NCI-H2196 (cell line): Measurements from ENCODE around the gene CEP41.

Source experiments
- DNase-seq: peaks from one replicate; lab custom pipeline; 2025; ENCODE audit not compliant: unreplicated experiment; lab: John Stamatoyannopoulos, UW

Gene CEP41

GRCh38 chr7:130421684-130422083 lies 19.1 kb downstream of the CEP41 start:
- DNase-seq = peak; percentile 31

- DNase-seq = no peak
Observed at GRCh38 chr7:130420943-130421578, 19.8 kb downstream of the CEP41 start.

- DNase-seq = no peak
Observed at GRCh38 chr7:130419658-130420057, 21.2 kb downstream of the CEP41 start.

GRCh38 chr7:130418306-130418705 lies 22.5 kb downstream of the CEP41 start:
- DNase-seq = no peak

- no peak for DNase-seq
Observed at GRCh38 chr7:130417213-130417612, 23.6 kb downstream of the CEP41 start.

GRCh38 chr7:130415006-130415405 lies 25.8 kb downstream of the CEP41 start:
- DNase-seq = no peak

GRCh38 chr7:130413201-130413600 lies 27.6 kb downstream of the CEP41 start:
- no peak for DNase-seq

- no peak for DNase-seq
Observed at GRCh38 chr7:130410868-130411541, 29.8 kb downstream of the CEP41 start.

GRCh38 chr7:130409712-130410072 lies 31.1 kb downstream of the CEP41 start:
- no peak for DNase-seq

GRCh38 chr7:130409067-130409711 lies 31.6 kb downstream of the CEP41 start:
- DNase-seq = no peak

- no peak for DNase-seq
Observed at GRCh38 chr7:130405003-130405402, 35.8 kb downstream of the CEP41 start.

GRCh38 chr7:130401578-130401977 lies 39.2 kb downstream of the CEP41 start:
- no peak for DNase-seq

- no peak for DNase-seq
Observed at GRCh38 chr7:130401101-130401500, 39.7 kb downstream of the CEP41 start.

GRCh38 chr7:130400120-130400572 lies 40.7 kb downstream of the CEP41 start:
- DNase-seq = no peak

- no peak for DNase-seq
Observed at GRCh38 chr7:130398526-130399090, 42.2 kb downstream of the CEP41 start.

GRCh38 chr7:130397758-130398073 lies 43.1 kb downstream of the CEP41 start:
- no peak for DNase-seq

GRCh38 chr7:130397051-130397757 lies 43.6 kb downstream of the CEP41 start:
- DNase-seq = no peak

- no peak for DNase-seq
Observed at GRCh38 chr7:130396109-130396508, 44.7 kb downstream of the CEP41 start.

- DNase-seq = no peak
Observed at GRCh38 chr7:130395421-130395820, 45.4 kb downstream of the CEP41 start.

GRCh38 chr7:130394421-130395195 lies 46.2 kb downstream of the CEP41 start:
- DNase-seq = no peak
